Mesenchymal stem cell (in vitro differentiated cells and primary cell): ENCODE measurements around the gene CCNQ.
"Not testable (repeated sequence)": the region's sequence is repeated elsewhere in the genome, so short reads cannot be mapped to it uniquely, and the experiment has no call there.

Source experiments
- DNase-seq: peaks from one replicate; pipeline ENCODE4 v3.0.0-alpha.2; 2013
- H2AFZ ChIP-seq: one replicate; pipeline ENCODE4 v1.6.1; 2013; ENCODE audit warnings: low read depth, mild to moderate bottlenecking, control low read depth, inconsistent platforms, low read length, moderate library complexity
- H2AK5ac ChIP-seq: 2 replicates; pipeline ENCODE4 v1.6.1; 2013; ENCODE audit warnings: low read length, moderate library complexity, mild to moderate bottlenecking, inconsistent platforms; ENCODE audit not compliant: severe bottlenecking
- H2BK120ac ChIP-seq: one replicate; pipeline ENCODE4 v1.6.1; 2013; ENCODE audit warnings: low read depth, mild to moderate bottlenecking, inconsistent platforms, low read length, moderate library complexity
- H2BK12ac ChIP-seq, 2 experiments: one replicate each; pipeline ENCODE4 v1.6.1; 2013; ENCODE audit warnings: inconsistent platforms in 2 of 2, low read length in 2 of 2, mild to moderate bottlenecking in 2 of 2, moderate library complexity in 2 of 2, control low read depth in 1 of 2
- H2BK15ac ChIP-seq: one replicate; pipeline ENCODE4 v1.6.1; 2013; ENCODE audit warnings: mild to moderate bottlenecking, low read depth, inconsistent platforms; ENCODE audit not compliant: poor library complexity, severe bottlenecking
- H2BK5ac ChIP-seq: 2 replicates; pipeline ENCODE4 v1.6.1; 2013; ENCODE audit warnings: low read depth, mild to moderate bottlenecking, low read length, control low read depth, inconsistent platforms; ENCODE audit not compliant: poor library complexity, severe bottlenecking
- H3K14ac ChIP-seq, 2 experiments: one replicate each; pipeline ENCODE4 v1.6.1; 2013; ENCODE audit warnings: inconsistent platforms in 2 of 2, low read length in 2 of 2, control low read depth in 1 of 2, mild to moderate bottlenecking in 1 of 2, moderate library complexity in 1 of 2
- H3K18ac ChIP-seq, 2 experiments: one replicate each; pipeline ENCODE4 v1.6.1; 2013; ENCODE audit warnings: inconsistent platforms in 2 of 2, low read length in 2 of 2, control low read depth in 1 of 2, low read depth in 1 of 2, mild to moderate bottlenecking in 1 of 2
- H3K23ac ChIP-seq, 2 experiments: one replicate each; pipeline ENCODE4 v1.6.1; 2013; ENCODE audit warnings: inconsistent platforms in 2 of 2, low read length in 2 of 2, mild to moderate bottlenecking in 2 of 2, moderate library complexity in 2 of 2, control low read depth in 1 of 2
- H3K27ac ChIP-seq: 2 replicates; pipeline ENCODE4 v1.5.1; 2013; ENCODE audit warnings: mild to moderate bottlenecking, moderate library complexity, low read length, control low read depth, inconsistent platforms; ENCODE audit not compliant: poor library complexity, severe bottlenecking
- H3K27me3 ChIP-seq, 2 experiments: 2 replicates each; pipeline versions ENCODE4 v1.6.1 to v1.7.0; 2013; ENCODE audit warnings: low read length in 2 of 2, mild to moderate bottlenecking in 2 of 2, moderate library complexity in 2 of 2, control low read depth in 1 of 2, inconsistent platforms in 1 of 2; ENCODE audit not compliant: control insufficient read depth in 1 of 2, insufficient read depth in 1 of 2
- H3K36me3 ChIP-seq, 2 experiments: 2 replicates each; pipeline versions ENCODE4 v1.6.1 to v1.7.0; 2013; ENCODE audit warnings: low read length in 2 of 2, control low read depth in 1 of 2, inconsistent platforms in 1 of 2, low read depth in 1 of 2, mild to moderate bottlenecking in 1 of 2; ENCODE audit not compliant: insufficient read depth in 2 of 2, control insufficient read depth in 1 of 2
- H3K4ac ChIP-seq, 2 experiments: one replicate each; pipeline ENCODE4 v1.6.1; 2013; ENCODE audit warnings: inconsistent platforms in 2 of 2, low read length in 2 of 2, mild to moderate bottlenecking in 2 of 2, moderate library complexity in 2 of 2, control low read depth in 1 of 2, low read depth in 1 of 2
- H3K4me1 ChIP-seq: 2 replicates; pipeline ENCODE4 v1.6.1; 2013; ENCODE audit warnings: low read depth, low read length, control low read depth; ENCODE audit not compliant: control insufficient read depth, insufficient read depth
- H3K4me2 ChIP-seq: 2 replicates; pipeline ENCODE4 v1.6.1; 2013; ENCODE audit warnings: low read length, mild to moderate bottlenecking, inconsistent platforms; ENCODE audit not compliant: poor library complexity, severe bottlenecking
- H3K4me3 ChIP-seq, 2 experiments: 2 replicates each; pipeline versions ENCODE4 v1.5.1 to v1.7.0; 2013; ENCODE audit warnings: low read length in 2 of 2, mild to moderate bottlenecking in 2 of 2, control low read depth in 1 of 2, low read depth in 1 of 2; ENCODE audit not compliant: insufficient read depth in 1 of 2
- H3K79me1 ChIP-seq: replicated peaks from 2 replicates; pipeline ENCODE4 v1.6.1; 2013; ENCODE audit warnings: mild to moderate bottlenecking, control low read depth, low read length, inconsistent platforms; ENCODE audit not compliant: poor library complexity, severe bottlenecking
- H3K9ac ChIP-seq: 2 replicates; pipeline ENCODE4 v1.7.0; 2013; ENCODE audit warnings: mild to moderate bottlenecking, low read length, moderate library complexity
- H3K9me3 ChIP-seq: 2 replicates; pipeline ENCODE4 v1.7.0; 2013; ENCODE audit warnings: mild to moderate bottlenecking, low read length; ENCODE audit not compliant: control insufficient read depth
- H4K8ac ChIP-seq: one replicate; pipeline ENCODE4 v1.6.1; 2013; ENCODE audit warnings: inconsistent platforms, mild to moderate bottlenecking, low read length, moderate library complexity
- H4K91ac ChIP-seq: one replicate; pipeline ENCODE4 v1.6.1; 2013; ENCODE audit warnings: mild to moderate bottlenecking, low read length, inconsistent platforms
- WGBS: methylation state at CpG from one replicate; pipeline ENCODE4 v1.1.7; 2013; ENCODE audit warnings: mixed read lengths; 5-methylcytosine and 5-hydroxymethylcytosine counted together

Gene CCNQ

GRCh38 chrX:153608806-153609205, 9.9 kb upstream of the CCNQ start:
- Histone ChIP-seq H4K8ac (no peak overlapping the region), H3K4me2 (no peak overlapping the region), H2AFZ (no peak overlapping the region), H3K18ac (no peak overlapping the region), H2BK15ac (no peak overlapping the region), H3K4ac (no peak overlapping the region), H3K14ac (no peak overlapping the region), H2BK5ac (no peak overlapping the region), H3K4me1 (peaks cover 12% of the 10 kb centered on the region), H3K79me1 (no peaks in the 10 kb centered on the region), H3K9me3 (peaks cover 3% of the 10 kb centered on the region), H2BK12ac (no peak overlapping the region), H2AK5ac (no peak overlapping the region), H3K9ac (no peak overlapping the region), H2BK120ac (no peak overlapping the region), H3K27ac (no peak overlapping the region), H3K36me3 (no peaks in the 10 kb centered on the region), H3K27me3 (peaks cover 3 to 75% of the 10 kb centered on the region in 2 experiments), H3K23ac (no peak overlapping the region), H3K4me3 (no peak overlapping the region), H4K91ac (no peak overlapping the region)
- 83% methylated on average over 2 of the region's 4 CpGs for WGBS
- DNase-seq: no peak

DNA sequence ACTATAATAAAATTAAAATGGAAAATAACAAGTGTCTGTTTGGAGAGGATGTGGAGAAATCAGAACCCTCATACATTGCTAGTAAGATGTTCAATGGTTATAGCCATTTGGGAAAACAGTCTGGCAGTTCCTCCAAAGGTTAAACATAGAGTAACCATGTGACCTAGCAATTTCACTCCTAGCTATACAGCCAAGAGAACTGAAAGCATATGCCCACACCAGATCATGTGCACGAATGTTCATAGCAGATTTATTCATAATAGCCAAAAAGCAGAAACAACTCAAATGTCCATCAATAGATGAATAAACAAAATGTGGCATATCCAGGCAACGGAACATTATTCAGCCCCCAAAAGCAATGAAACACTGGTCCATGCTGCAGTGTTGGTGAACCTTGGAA, 9.4 kb upstream of the CCNQ start:
- Histone ChIP-seq H2BK15ac (no peak overlapping the region), H3K27ac (no peak overlapping the region), H3K9me3 (peaks cover 2% of the 10 kb centered on the region), H2AFZ (no peak overlapping the region), H3K27me3 (peaks cover 3 to 74% of the 10 kb centered on the region in 2 experiments), H3K4me3 (no peak overlapping the region), H2BK12ac (no peak overlapping the region), H3K4ac (no peak overlapping the region), H3K36me3 (no peaks in the 10 kb centered on the region), H3K23ac (no peak overlapping the region), H2AK5ac (no peak overlapping the region), H2BK120ac (no peak overlapping the region), H3K14ac (no peak overlapping the region), H3K18ac (no peak overlapping the region), H3K9ac (no peak overlapping the region), H4K91ac (no peak overlapping the region), H3K4me2 (no peak overlapping the region), H2BK5ac (no peak overlapping the region), H3K4me1 (peaks cover 12% of the 10 kb centered on the region), H3K79me1 (no peaks in the 10 kb centered on the region), H4K8ac (no peak overlapping the region)
- 93% methylated on average over 2 of the region's 2 CpGs for WGBS
- DNase-seq: no peak

- Histone ChIP-seq H3K36me3 (no peaks in the 10 kb centered on the region), H3K4me2 (no peak overlapping the region), H3K14ac (no peak overlapping the region), H3K79me1 (no peaks in the 10 kb centered on the region), H2AK5ac (no peak overlapping the region), H3K18ac (no peak overlapping the region), H4K8ac (no peak overlapping the region), H3K27ac (no peak overlapping the region), H4K91ac (no peak overlapping the region), H3K9ac (no peak overlapping the region), H3K4me1 (peaks cover 12% of the 10 kb centered on the region), H3K23ac (no peak overlapping the region), H3K4ac (no peak overlapping the region), H3K27me3 (peaks cover 0 to 72% of the 10 kb centered on the region in 2 experiments), H2BK5ac (no peak overlapping the region), H2AFZ (no peak overlapping the region), H3K4me3 (no peak overlapping the region), H2BK120ac (no peak overlapping the region), H2BK15ac (no peak overlapping the region), H2BK12ac (no peak overlapping the region), H3K9me3 (peaks cover 2% of the 10 kb centered on the region)
- DNase-seq: no peak
- WGBS: 91% methylated on average over 21 of the region's 23 CpGs
Observed at GRCh38 chrX:153606503-153606902, 7.6 kb upstream of the CCNQ start.

- H2BK12ac ChIP-seq, H3K4me3 ChIP-seq, H4K8ac ChIP-seq, H3K27ac ChIP-seq, H3K4ac ChIP-seq, DNase-seq, H3K23ac ChIP-seq, H4K91ac ChIP-seq, H3K4me2 ChIP-seq, H3K9ac ChIP-seq, H3K18ac ChIP-seq, H3K36me3 ChIP-seq, H3K79me1 ChIP-seq, H3K14ac ChIP-seq, H2BK120ac ChIP-seq, H2BK5ac ChIP-seq, H2BK15ac ChIP-seq, H2AFZ ChIP-seq, H2AK5ac ChIP-seq, H3K9me3 ChIP-seq: not testable (repeated sequence)
- H3K27me3 ChIP-seq: peaks cover 0 to 63% of the 10 kb centered on the region in 2 experiments
- H3K4me1 ChIP-seq: peaks cover 10% of the 10 kb centered on the region
- 80% methylated on average over 13 of the region's 18 CpGs for WGBS
Observed at GRCh38 chrX:153604666-153605380, 5.9 kb upstream of the CCNQ start.
